HUES64 (cell line): ENCODE measurements around the gene EGFL8.
"Not testable (repeated sequence)": the region's sequence is repeated elsewhere in the genome, so short reads cannot be mapped to it uniquely, and the experiment has no call there.

Experiments
- H3K27ac ChIP-seq: 2 replicates; pipeline ENCODE4 v1.7.0; 2013; ENCODE audit warnings: low read depth, low read length, inconsistent platforms
- H3K27me3 ChIP-seq: 2 replicates; pipeline ENCODE4 v1.6.1; 2013; ENCODE audit warnings: mild to moderate bottlenecking, low read length; ENCODE audit not compliant: insufficient read depth
- H3K36me3 ChIP-seq: 2 replicates; pipeline ENCODE4 v1.6.1; 2013; ENCODE audit warnings: mild to moderate bottlenecking, low read length; ENCODE audit not compliant: insufficient read depth
- H3K4me1 ChIP-seq: 2 replicates; pipeline ENCODE4 v1.6.1; 2013; ENCODE audit warnings: mild to moderate bottlenecking, low read length, moderate library complexity; ENCODE audit not compliant: insufficient read depth
- H3K4me3 ChIP-seq: 2 replicates; pipeline ENCODE4 v1.5.1; 2013; ENCODE audit warnings: mild to moderate bottlenecking, low read length, moderate library complexity
- H3K9ac ChIP-seq: 2 replicates; pipeline ENCODE4 v1.6.1; 2013; ENCODE audit warnings: mild to moderate bottlenecking, low read depth, low read length
- H3K9me3 ChIP-seq: 2 replicates; pipeline ENCODE4 v1.6.1; 2013; ENCODE audit warnings: low read depth, low read length; ENCODE audit not compliant: insufficient read depth
- WGBS: fragments of 150-250, 120-280 bp; methylation state at CpG from one replicate; pipeline ENCODE4 v1.1.7; 2013; ENCODE audit warnings: missing lambda C conversion rate; 5-methylcytosine and 5-hydroxymethylcytosine counted together

Gene EGFL8

DNA sequence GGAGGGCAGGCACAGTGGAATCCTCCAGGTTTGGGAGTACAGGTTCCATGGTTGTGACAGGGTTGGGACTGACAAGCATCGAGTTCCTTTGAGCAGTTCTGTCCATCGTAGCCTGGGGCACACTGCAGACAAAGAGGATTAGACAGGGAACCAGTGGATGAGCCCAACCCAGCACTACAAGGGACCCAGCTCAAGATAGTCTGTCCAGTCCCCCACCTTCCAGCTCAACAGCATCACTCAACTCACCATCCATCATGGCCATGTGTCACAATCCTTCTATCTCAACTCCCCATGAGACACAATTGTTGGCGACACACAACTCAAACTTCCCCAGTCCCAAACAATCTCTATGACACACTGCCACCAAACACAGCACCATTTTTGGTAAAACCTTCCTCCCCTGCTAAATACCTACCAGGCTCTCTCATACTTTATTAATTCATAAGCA is 39.9 kb downstream of the EGFL8 start:
- Histone ChIP-seq H3K4me3 (no peak overlapping the region), H3K27ac (no peak overlapping the region), H3K36me3 (no peaks in the 10 kb centered on the region), H3K9me3 (no peaks in the 10 kb centered on the region), H3K27me3 (no peaks in the 10 kb centered on the region), H3K9ac (no peak overlapping the region), H3K4me1 (no peaks in the 10 kb centered on the region)
- WGBS: 85% methylated on average over 3 of the region's 3 CpGs

DNA sequence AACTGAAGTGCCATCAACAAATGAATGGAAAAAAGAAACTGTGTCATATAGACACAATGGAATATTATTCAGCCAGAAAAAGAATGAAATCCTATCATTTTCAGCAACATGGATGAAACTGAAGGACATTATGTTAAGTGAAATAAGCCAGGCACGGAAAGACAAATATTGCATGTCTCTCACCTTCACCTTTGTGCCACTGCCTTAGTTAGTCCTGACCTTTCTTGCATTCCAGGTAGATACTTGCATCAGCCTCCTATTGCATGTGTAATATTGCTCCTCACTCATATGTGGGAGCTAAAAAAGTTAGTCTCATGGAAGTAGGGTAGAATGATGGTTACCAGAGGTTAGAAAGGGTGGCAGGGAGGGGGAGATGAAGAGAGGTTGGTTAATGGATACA is 44.6 kb downstream of the EGFL8 start:
- no peaks in the 10 kb centered on the region for H3K27me3 ChIP-seq
- H3K27ac ChIP-seq: no peak overlapping the region
- H3K9ac ChIP-seq: no peak overlapping the region
- H3K4me1 ChIP-seq: no peaks in the 10 kb centered on the region
- H3K9me3 ChIP-seq: no peaks in the 10 kb centered on the region
- no peak overlapping the region for H3K4me3 ChIP-seq
- no peaks in the 10 kb centered on the region for H3K36me3 ChIP-seq
- 100% methylated on average over 1 of the region's 1 CpG for WGBS

DNA sequence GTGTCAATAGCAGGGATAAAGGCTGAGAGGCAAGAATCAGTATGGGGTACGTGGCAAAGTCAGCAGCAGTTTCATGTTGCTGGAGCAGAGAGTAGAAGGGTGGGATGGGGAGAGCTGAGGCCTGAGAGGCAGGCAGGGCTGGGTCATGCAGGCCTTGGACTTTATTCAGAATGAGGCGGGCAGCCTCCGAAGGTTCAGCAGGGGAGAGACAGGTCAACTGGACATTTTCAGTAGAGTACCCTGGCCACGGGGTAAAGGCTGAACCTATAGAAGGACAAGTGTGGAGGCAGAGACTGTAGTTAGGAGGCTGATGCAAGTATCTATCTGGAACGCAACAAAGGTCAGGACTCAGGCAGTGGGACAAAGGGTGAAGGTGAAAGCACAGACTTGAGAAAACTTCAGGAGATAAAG is 45.8 kb downstream of the EGFL8 start:
- Histone ChIP-seq H3K4me3 (no peak overlapping the region), H3K36me3 (no peaks in the 10 kb centered on the region), H3K27me3 (no peaks in the 10 kb centered on the region), H3K27ac (no peak overlapping the region), H3K4me1 (no peaks in the 10 kb centered on the region), H3K9me3 (no peaks in the 10 kb centered on the region), H3K9ac (no peak overlapping the region)
- 83% methylated on average over 5 of the region's 5 CpGs for WGBS

DNA sequence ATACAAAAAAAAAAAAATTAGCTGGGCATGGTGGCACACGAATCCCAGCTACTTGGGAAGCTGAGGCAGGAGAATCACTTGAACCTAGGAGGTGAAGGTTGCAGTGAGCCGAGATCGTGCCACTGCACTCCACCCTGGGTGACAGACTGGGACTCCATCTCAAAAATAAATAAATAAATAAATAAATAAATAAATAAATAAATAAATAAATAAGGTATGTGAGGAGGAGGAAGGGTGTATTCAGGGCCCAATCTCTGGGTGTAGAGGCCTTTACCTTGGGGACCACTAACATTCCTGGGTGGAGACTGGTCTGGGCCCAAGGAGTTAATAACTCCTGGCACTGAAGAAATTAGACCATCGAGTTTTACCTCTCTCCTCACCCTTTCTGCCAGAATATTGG is 47.0 kb downstream of the EGFL8 start:
- not testable (repeated sequence) for H3K27ac ChIP-seq, H3K4me3 ChIP-seq, H3K4me1 ChIP-seq, H3K27me3 ChIP-seq, H3K9me3 ChIP-seq, H3K9ac ChIP-seq, H3K36me3 ChIP-seq
- 87% methylated on average over 3 of the region's 4 CpGs for WGBS

DNA sequence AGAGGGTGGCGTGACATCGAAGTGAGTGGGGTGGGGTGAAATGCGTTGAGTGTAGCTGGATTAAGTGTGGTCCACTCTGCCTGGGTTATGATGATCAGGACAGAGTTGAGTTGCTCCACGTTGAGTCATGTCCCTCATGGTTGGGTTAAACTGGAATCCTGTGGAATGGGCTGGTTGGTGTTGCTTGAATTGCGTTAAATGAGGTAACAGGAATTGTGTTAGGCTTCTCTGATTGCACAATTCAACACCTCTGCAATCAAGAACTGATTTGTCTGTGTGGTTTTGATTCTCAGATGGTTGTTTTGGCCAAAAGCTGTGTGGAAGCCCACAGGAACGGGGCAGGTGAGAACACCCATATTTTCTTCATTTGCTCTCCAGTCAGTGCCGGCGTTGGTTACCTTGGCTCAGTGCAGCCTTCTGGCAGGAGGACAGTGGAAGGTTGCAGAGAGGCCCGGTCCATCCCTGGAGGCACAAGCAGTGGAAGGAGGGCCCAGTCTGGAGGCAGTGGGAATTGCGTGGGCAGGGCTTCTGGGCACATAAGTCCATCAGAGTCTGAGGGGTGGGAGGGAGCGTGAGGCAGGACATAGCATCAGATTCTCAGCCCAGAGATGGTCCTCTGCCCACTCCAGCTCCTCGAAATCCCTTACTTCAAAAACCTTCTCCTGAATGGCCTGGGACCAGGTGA is 47.8 kb downstream of the EGFL8 start:
- H3K36me3 ChIP-seq: no peaks in the 10 kb centered on the region
- 91% methylated on average over 12 of the region's 12 CpGs for WGBS
- H3K4me3 ChIP-seq: no peak overlapping the region
- no peak overlapping the region for H3K9ac ChIP-seq
- H3K27me3 ChIP-seq: no peaks in the 10 kb centered on the region
- no peaks in the 10 kb centered on the region for H3K9me3 ChIP-seq
- no peak overlapping the region for H3K27ac ChIP-seq
- H3K4me1 ChIP-seq: no peaks in the 10 kb centered on the region

DNA sequence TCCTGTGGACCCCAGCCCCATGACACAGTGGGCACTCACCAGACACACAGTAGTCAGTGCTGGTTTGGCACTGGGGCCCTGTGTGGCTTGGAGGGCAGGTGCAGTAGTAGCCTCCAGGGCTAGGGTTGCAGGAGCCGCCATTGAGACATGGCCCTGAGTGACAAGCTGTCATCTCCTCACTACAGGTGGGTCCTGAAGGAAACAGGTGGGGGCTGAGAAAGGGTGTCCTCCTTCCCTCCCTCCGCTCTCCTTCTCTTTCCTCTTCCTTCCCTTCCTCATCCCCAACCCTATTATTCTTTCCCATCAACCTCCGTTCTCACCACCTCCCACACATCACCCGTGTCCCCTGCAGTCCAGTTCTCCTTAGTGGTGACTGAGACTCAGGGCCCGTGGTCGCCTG is 49.3 kb downstream of the EGFL8 start:
- WGBS: 87% methylated on average over 6 of the region's 6 CpGs
- H3K27me3 ChIP-seq: no peaks in the 10 kb centered on the region

DNA sequence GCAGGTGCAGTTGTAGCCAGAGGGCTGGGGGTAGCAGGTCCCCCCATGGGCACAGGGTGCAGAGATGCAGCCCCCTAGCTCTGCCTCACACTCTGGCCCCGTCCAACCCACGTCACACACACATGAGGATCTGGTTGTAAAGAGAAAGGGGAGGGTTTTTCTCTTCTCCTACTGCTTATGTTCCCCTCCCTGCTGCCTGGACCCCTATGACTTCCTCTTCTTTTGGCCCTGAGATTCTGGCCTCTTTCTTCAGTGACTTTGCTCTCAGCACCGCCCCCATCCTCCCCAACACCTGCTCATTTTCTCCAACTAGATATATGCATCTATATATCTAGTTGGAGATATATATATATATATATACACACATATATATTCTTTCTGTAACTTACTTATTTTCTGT is 49.7 kb downstream of the EGFL8 start:
- no peak overlapping the region for H3K4me3 ChIP-seq
- no peak overlapping the region for H3K9ac ChIP-seq
- no CpG with 5 or more reads among the region's 3 CpGs for WGBS

More for the DNA sequence above, 49.3 kb downstream of the EGFL8 start:
- H3K27ac ChIP-seq: no peak overlapping the region
- no peak overlapping the region for H3K4me3 ChIP-seq
- H3K9me3 ChIP-seq: no peaks in the 10 kb centered on the region
- H3K4me1 ChIP-seq: no peaks in the 10 kb centered on the region
- H3K36me3 ChIP-seq: no peaks in the 10 kb centered on the region
- H3K9ac ChIP-seq: no peak overlapping the region

DNA sequence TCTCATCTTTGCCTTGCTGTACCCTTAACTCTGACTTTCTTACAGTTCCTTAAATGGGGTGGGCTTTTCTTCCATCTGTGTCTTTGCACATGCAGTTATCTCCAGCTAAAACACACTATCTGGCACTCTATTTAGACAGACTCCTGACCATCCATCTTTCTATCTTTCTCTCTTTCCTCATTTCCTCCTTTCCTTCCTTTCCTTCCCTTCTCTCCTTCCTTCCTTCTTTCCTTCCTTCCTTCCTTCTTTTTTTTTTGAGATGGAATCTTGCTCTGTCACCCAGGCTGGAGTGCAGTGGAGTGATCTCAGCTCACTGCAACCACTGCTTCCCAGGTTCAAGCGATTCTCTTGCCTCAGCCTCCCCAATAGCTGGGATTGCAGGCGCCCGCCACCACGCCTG is 51.2 kb downstream of the EGFL8 start:
- Histone ChIP-seq H3K9ac (no peak overlapping the region), H3K27ac (no peak overlapping the region), H3K4me1 (no peaks in the 10 kb centered on the region), H3K9me3 (no peaks in the 10 kb centered on the region), H3K4me3 (no peak overlapping the region), H3K36me3 (no peaks in the 10 kb centered on the region), H3K27me3 (no peaks in the 10 kb centered on the region)
- 92% methylated on average over 1 of the region's 4 CpGs for WGBS

More for the DNA sequence above, 49.7 kb downstream of the EGFL8 start:
- Histone ChIP-seq H3K27me3 (no peaks in the 10 kb centered on the region), H3K27ac (no peak overlapping the region), H3K36me3 (no peaks in the 10 kb centered on the region), H3K9me3 (no peaks in the 10 kb centered on the region), H3K4me1 (no peaks in the 10 kb centered on the region)

DNA sequence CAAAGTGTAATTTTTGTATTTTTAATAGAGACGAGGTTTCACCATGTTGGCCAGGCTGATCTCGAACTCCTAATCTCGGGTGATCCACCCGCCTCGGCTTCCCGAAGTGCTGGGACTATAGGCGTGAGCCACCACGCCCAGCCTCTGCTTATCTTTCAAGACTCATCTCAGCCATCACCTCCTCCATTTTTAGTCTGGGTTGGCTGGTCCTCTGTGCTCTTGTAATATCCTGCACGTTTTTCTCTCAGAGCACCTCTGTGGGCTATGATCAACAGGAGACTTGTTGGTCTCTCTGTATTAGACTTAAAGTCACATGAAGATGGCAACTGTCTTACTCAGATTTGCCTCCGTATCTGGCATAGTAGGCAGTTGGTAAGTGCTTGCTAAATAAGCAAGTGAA is 51.9 kb downstream of the EGFL8 start:
- Histone ChIP-seq H3K36me3 (no peaks in the 10 kb centered on the region), H3K9ac (no peak overlapping the region), H3K4me1 (no peaks in the 10 kb centered on the region), H3K27ac (no peak overlapping the region), H3K27me3 (no peaks in the 10 kb centered on the region), H3K4me3 (no peak overlapping the region), H3K9me3 (no peaks in the 10 kb centered on the region)
- WGBS: 89% methylated on average over 10 of the region's 10 CpGs

DNA sequence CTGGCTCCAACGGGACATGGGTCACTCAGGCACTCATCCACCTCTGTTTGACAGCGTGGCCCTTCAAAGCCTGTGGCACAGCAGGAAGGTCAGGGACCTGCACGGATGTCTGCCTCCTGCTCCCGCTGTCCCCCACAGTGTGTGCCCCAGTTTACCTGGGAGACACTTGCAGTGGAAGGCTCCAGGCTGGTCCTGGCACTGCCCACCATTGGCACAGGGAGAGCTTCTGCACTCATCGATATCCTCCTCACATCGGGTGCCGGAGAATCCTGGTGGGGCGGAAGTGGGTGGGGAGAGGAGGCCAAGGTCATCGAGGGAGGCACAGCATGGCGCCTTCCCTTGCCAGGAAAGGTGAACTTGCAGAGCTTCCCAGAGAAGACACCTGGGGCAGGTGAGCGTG is 52.6 kb downstream of the EGFL8 start:
- Histone ChIP-seq H3K4me1 (no peaks in the 10 kb centered on the region), H3K9me3 (no peaks in the 10 kb centered on the region), H3K27me3 (no peaks in the 10 kb centered on the region), H3K27ac (no peak overlapping the region), H3K36me3 (no peaks in the 10 kb centered on the region), H3K4me3 (no peak overlapping the region), H3K9ac (no peak overlapping the region)
- WGBS: 91% methylated on average over 11 of the region's 11 CpGs
